Smooth muscle cell (in vitro differentiated cells): ENCODE measurements around the gene FARS2. TPM values are rescaled to one million over a fixed set of nuclear protein-coding genes. Genes with fewer than 3 reads are reported as not detected.

ENCODE experiments used
- DNase-seq: peaks from one replicate; lab custom pipeline; 2025; ENCODE audit not compliant: unreplicated experiment; lab: John Stamatoyannopoulos, UW
- H2AFZ ChIP-seq: fragments of 200-600 bp; sonication (generic); 2 replicates; pipeline ENCODE4 v1.6.0; 2016; ENCODE audit warnings: antibody characterized with exemption, low read depth, mild to moderate bottlenecking
- H3F3A ChIP-seq: fragments of 200-600 bp; sonication (generic); 2 replicates; pipeline ENCODE4 v1.6.0; 2017; ENCODE audit warnings: antibody characterized with exemption, low read depth
- H3K27ac ChIP-seq: fragments of 200-600 bp; sonication (generic); 2 replicates; pipeline ENCODE4 v1.5.1; 2016; ENCODE audit warnings: low read depth, mild to moderate bottlenecking
- H3K27me3 ChIP-seq: fragments of 200-600 bp; sonication (generic); 2 replicates; pipeline ENCODE4 v1.6.1; 2016; ENCODE audit warnings: low read depth, mild to moderate bottlenecking
- H3K36me3 ChIP-seq: fragments of 200-600 bp; sonication (generic); 2 replicates; pipeline ENCODE4 v1.5.1; 2016; ENCODE audit warnings: low read depth
- H3K4me1 ChIP-seq: fragments of 200-600 bp; sonication (generic); 2 replicates; pipeline ENCODE4 v1.5.1; 2016; ENCODE audit warnings: low read depth
- H3K4me2 ChIP-seq: fragments of 200-600 bp; sonication (generic); 2 replicates; pipeline ENCODE4 v1.6.0; 2016; ENCODE audit warnings: mild to moderate bottlenecking
- H3K4me3 ChIP-seq: fragments of 200-600 bp; sonication (generic); 2 replicates; pipeline ENCODE4 v1.5.1; 2016; ENCODE audit warnings: mild to moderate bottlenecking
- H3K79me2 ChIP-seq: fragments of 200-600 bp; sonication (generic); 2 replicates; pipeline ENCODE4 v1.6.0; 2016; ENCODE audit warnings: low read depth, mild to moderate bottlenecking
- H3K9ac ChIP-seq: fragments of 200-600 bp; sonication (generic); 2 replicates; pipeline ENCODE4 v1.6.0; 2016; ENCODE audit warnings: low read depth
- H3K9me3 ChIP-seq: fragments of 200-600 bp; sonication (generic); replicated peaks from 2 replicates; pipeline ENCODE4 v1.5.1; 2016; ENCODE audit warnings: low read depth
- H4K20me1 ChIP-seq: fragments of 200-600 bp; sonication (generic); 2 replicates; pipeline ENCODE4 v1.6.0; 2016; ENCODE audit warnings: low read depth
- WGBS: methylation state at CpG from one replicate; pipeline ENCODE4 v1.1.7; 2016; ENCODE audit warnings: low lambda C conversion rate; 5-methylcytosine and 5-hydroxymethylcytosine counted together
- polyA plus RNA-seq: library from polyadenylated mRNA; unstranded; fragments of >200 nt; fragmentation: Nextera tagmentation; extraction: Ambion mirVana; gene quantifications from 2 replicates; pipeline ENCODE4 v1.2.1, GENCODE V29; 2016
- total RNA-seq: library from RNA; depleted of rRNA; stranded (reverse); fragments of >200 nt; gene quantifications from 2 replicates; pipeline ENCODE4 v1.2.3, GENCODE V29; 2014
- TF ChIP-seq, protein P1 (sequence below): fragments of 200-600 bp; sonication (generic); IDR thresholded peaks from 2 replicates; pipeline ENCODE4 v1.5.1; 2017; ENCODE audit warnings: borderline replicate concordance, mild to moderate bottlenecking, antibody characterized with exemption; ENCODE audit not compliant: insufficient read depth, poor library complexity, severe bottlenecking

The FARS2 gene
- total and polyA plus RNA-seq, 2 experiments from 2014 or later: 9.6 to 13.2 TPM

DNA sequence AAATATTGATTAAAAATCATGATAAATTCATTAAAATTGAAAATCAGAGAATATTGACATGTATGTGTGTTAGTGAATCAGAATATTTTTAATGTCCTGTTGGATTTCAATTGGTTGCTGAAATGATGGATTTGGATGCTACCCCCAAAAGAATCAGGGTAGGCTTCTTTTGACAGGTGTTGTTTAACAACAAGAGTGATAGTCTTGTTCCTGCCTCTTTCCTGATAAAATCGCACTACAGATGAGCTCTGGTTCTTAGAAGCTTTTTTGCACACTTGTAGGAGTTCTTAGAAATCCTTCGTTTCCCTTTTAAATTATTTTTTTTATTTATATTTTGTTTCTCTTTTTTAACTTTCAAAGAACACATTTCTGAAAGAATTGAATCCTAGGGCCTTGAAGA, 259.5 kb downstream of the FARS2 start:
- Histone ChIP-seq H2AFZ (no peak overlapping the region), H3K79me2 (no peaks in the 10 kb centered on the region), H3K27ac (no peak overlapping the region), H4K20me1 (peaks cover 55% of the 10 kb centered on the region), H3K4me2 (no peak overlapping the region), H3K9ac (no peak overlapping the region), H3K4me3 (no peak overlapping the region), H3K27me3 (no peaks in the 10 kb centered on the region), H3F3A (no peaks in the 10 kb centered on the region), H3K4me1 (no peaks in the 10 kb centered on the region), H3K36me3 (no peaks in the 10 kb centered on the region), H3K9me3 (no peaks in the 10 kb centered on the region)
- TF ChIP-seq, protein P1, sequence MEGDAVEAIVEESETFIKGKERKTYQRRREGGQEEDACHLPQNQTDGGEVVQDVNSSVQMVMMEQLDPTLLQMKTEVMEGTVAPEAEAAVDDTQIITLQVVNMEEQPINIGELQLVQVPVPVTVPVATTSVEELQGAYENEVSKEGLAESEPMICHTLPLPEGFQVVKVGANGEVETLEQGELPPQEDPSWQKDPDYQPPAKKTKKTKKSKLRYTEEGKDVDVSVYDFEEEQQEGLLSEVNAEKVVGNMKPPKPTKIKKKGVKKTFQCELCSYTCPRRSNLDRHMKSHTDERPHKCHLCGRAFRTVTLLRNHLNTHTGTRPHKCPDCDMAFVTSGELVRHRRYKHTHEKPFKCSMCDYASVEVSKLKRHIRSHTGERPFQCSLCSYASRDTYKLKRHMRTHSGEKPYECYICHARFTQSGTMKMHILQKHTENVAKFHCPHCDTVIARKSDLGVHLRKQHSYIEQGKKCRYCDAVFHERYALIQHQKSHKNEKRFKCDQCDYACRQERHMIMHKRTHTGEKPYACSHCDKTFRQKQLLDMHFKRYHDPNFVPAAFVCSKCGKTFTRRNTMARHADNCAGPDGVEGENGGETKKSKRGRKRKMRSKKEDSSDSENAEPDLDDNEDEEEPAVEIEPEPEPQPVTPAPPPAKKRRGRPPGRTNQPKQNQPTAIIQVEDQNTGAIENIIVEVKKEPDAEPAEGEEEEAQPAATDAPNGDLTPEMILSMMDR: no peak
- DNase-seq: no peak
- 95% methylated on average over 2 of the region's 2 CpGs for WGBS

DNA sequence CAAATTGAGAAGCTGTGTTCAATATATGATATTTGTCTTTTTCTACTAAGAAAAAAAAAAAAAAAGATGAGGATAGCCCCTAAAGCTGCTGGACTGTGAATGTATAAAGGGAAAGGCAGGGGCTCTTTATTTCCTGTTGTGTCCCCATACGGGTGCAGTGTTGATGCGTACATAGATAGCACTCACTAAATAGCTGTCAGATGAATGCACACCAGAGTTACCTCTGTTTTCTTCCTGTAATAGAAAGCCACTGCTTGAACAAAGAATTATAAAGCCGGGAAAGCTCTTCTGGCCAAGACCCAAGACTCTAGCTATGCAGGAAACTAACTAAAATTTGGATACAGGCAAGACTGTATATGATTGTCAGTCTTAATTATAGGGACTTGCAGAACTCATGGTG, 260.0 kb downstream of the FARS2 start:
- no peaks in the 10 kb centered on the region for H3K36me3 ChIP-seq
- H3K4me3 ChIP-seq: no peak overlapping the region
- no peaks in the 10 kb centered on the region for H3K79me2 ChIP-seq
- H3K9ac ChIP-seq: no peak overlapping the region
- H3K9me3 ChIP-seq: no peaks in the 10 kb centered on the region
- H3K4me2 ChIP-seq: no peak overlapping the region
- no peak for DNase-seq
- H2AFZ ChIP-seq: no peak overlapping the region
- TF ChIP-seq, protein P1: no peak
- H3K27me3 ChIP-seq: no peaks in the 10 kb centered on the region
- no peak overlapping the region for H3K27ac ChIP-seq
- peaks cover 50% of the 10 kb centered on the region for H4K20me1 ChIP-seq
- no peaks in the 10 kb centered on the region for H3F3A ChIP-seq
- 83% methylated on average over 3 of the region's 3 CpGs for WGBS
- H3K4me1 ChIP-seq: no peaks in the 10 kb centered on the region

DNA sequence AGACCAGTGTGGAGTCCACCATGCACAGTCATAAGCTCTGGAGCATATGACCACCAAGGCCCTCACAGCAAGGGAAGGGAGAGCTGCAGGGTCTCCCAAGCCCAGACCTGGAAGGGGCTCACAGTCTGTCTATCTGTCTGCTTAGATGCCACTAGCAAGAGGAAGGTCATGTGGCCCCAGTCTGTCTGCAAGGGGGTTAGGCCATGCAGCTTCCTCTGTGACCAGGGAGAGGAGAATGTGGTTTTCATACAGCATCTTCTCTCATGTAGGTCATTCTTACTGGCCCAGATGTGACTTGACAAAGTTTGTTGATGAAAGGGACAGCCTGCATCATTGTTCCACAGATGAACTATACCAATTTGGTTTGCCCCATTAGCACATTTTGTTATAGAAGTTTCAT, 260.8 kb downstream of the FARS2 start:
- Histone ChIP-seq H3K27me3 (no peaks in the 10 kb centered on the region), H4K20me1 (peaks cover 43% of the 10 kb centered on the region), H3K4me3 (no peak overlapping the region), H3K9me3 (no peaks in the 10 kb centered on the region), H3K27ac (no peak overlapping the region), H3K4me1 (no peaks in the 10 kb centered on the region), H3K36me3 (no peaks in the 10 kb centered on the region), H3K79me2 (no peaks in the 10 kb centered on the region), H3F3A (no peaks in the 10 kb centered on the region), H3K9ac (no peak overlapping the region), H3K4me2 (no peak overlapping the region), H2AFZ (no peak overlapping the region)
- DNase-seq: no peak
- TF ChIP-seq, protein P1: no peak

DNA sequence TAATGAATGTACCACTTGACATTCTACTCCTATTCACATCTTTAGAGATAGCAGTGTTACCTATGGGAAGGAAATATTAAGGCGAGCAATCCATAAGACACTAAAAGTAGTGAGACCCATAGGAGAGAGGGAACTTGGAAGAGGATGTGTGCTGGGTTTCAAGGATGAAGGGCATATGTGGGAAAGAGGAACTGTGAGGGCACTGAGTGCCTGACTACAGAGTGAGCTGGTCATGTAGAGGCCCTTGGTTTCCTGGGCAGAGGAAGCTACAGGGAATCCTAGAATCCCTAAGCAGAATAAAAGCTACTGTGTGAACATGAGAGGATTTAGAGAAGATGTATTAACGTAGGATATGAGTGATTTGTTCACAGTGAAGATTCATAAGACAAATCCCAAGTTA, 262.8 kb downstream of the FARS2 start:
- no peaks in the 10 kb centered on the region for H3F3A ChIP-seq
- no peaks in the 10 kb centered on the region for H3K79me2 ChIP-seq
- H3K9me3 ChIP-seq: no peaks in the 10 kb centered on the region
- no peaks in the 10 kb centered on the region for H3K27me3 ChIP-seq
- H3K4me1 ChIP-seq: no peaks in the 10 kb centered on the region
- H3K27ac ChIP-seq: no peak overlapping the region
- no peak overlapping the region for H3K9ac ChIP-seq
- H2AFZ ChIP-seq: no peak overlapping the region
- H3K4me2 ChIP-seq: no peak overlapping the region
- peaks cover 29% of the 10 kb centered on the region for H4K20me1 ChIP-seq
- no peaks in the 10 kb centered on the region for H3K36me3 ChIP-seq
- TF ChIP-seq, protein P1: no peak
- no peak for DNase-seq
- WGBS: 98% methylated on average over 2 of the region's 2 CpGs
- H3K4me3 ChIP-seq: no peak overlapping the region
